Activated T-cell treated with anti-CD3 and anti-CD28 coated beads, Interleukin-2, amount 50 U/mL, for 4 hours (primary cell): ENCODE results near the gene ACACA. TPM values are rescaled to one million over a fixed set of nuclear protein-coding genes. Genes with fewer than 3 reads are reported as not detected.

Experiments used
- ATAC-seq, 2 donors: fragments of 200-7000 bp; cut with Tn5 transposase; one replicate each; pipeline ENCODE4 v1.10.0; 2021
- DNase-seq: peaks from one replicate; pipeline ENCODE4 v3.0.0-alpha.2; 2020
- H3K27me3 Mint-ChIP-seq: one replicate; pipeline ENCODE4 v1.8.0; 2021; ENCODE audit warnings: low read depth, mixed read lengths
- H3K36me3 Mint-ChIP-seq: one replicate; pipeline ENCODE4 v1.8.0; 2022; ENCODE audit warnings: mixed read lengths; ENCODE audit not compliant: insufficient read depth
- H3K4me1 Mint-ChIP-seq: one replicate; pipeline ENCODE4 v1.8.0; 2021; ENCODE audit warnings: low read depth, mixed read lengths
- H3K4me3 Mint-ChIP-seq: one replicate; pipeline ENCODE4 v1.8.0; 2021; ENCODE audit warnings: mild to moderate bottlenecking, moderate library complexity, mixed read lengths
- H3K9me3 Mint-ChIP-seq: one replicate; pipeline ENCODE4 v1.8.0; 2021; ENCODE audit warnings: mixed read lengths
- total RNA-seq, 3 donors: library from RNA; stranded (reverse); gene quantifications; one replicate each; pipeline ENCODE4 v1.2.1, GENCODE V29; 2021

Gene ACACA
- total RNA-seq, 3 donors from 2014 or later = 58.7 to 65.5 (median 61.2) TPM

GRCh38 chr17:37069087-37069486, 337.5 kb downstream of the ACACA start:
- Mint-ChIP-seq H3K4me3 (no peak overlapping the region), H3K9me3 (no peaks in the 10 kb centered on the region), H3K27me3 (peaks cover 7% of the 10 kb centered on the region), H3K4me1 (no peaks in the 10 kb centered on the region), H3K36me3 (no peaks in the 10 kb centered on the region)
- DNase-seq (no peak), ATAC-seq (no peak)

- no peaks in the 10 kb centered on the region for H3K4me1 Mint-ChIP-seq
- H3K27me3 Mint-ChIP-seq = peaks cover 7% of the 10 kb centered on the region
- no peak overlapping the region for H3K4me3 Mint-ChIP-seq
- H3K36me3 Mint-ChIP-seq = no peaks in the 10 kb centered on the region
- no peak for DNase-seq
- no peaks in the 10 kb centered on the region for H3K9me3 Mint-ChIP-seq
- ATAC-seq = no peak
These were observed 338.4 kb downstream of the ACACA start for GRCh38 chr17:37068266-37068665.

DNA sequence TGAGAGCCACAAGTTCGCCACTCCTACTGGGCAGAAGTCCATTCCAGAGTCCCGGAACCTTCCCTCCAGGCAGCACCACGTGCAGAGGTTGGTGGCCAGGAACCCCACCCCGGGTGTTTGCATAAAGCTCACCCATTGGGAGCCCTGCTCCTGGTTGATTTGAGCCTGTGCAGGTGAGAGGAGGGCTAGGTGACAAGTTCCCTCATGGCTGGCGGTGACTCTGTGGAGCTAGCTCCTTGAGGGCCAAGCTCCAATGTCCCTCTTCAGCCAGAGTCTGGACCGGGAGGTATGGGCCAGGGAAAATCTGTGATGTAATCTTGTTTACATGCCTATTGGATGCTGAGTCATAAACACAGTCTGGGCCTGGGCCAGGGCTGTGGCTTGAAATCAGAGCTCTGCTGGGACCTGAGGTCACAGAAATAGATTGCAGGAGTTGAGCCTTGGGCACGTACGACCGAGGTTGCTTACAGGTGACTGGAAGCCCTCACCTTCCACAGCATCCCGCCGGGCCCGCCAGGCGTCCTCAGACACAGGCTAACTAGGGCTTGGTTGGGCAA, 339.0 kb downstream of the ACACA start:
- H3K36me3 Mint-ChIP-seq = no peaks in the 10 kb centered on the region
- H3K4me3 Mint-ChIP-seq = no peak overlapping the region
- H3K27me3 Mint-ChIP-seq = peaks cover 7% of the 10 kb centered on the region
- no peak for ATAC-seq
- H3K4me1 Mint-ChIP-seq = no peaks in the 10 kb centered on the region
- no peaks in the 10 kb centered on the region for H3K9me3 Mint-ChIP-seq
- DNase-seq = no peak

DNA sequence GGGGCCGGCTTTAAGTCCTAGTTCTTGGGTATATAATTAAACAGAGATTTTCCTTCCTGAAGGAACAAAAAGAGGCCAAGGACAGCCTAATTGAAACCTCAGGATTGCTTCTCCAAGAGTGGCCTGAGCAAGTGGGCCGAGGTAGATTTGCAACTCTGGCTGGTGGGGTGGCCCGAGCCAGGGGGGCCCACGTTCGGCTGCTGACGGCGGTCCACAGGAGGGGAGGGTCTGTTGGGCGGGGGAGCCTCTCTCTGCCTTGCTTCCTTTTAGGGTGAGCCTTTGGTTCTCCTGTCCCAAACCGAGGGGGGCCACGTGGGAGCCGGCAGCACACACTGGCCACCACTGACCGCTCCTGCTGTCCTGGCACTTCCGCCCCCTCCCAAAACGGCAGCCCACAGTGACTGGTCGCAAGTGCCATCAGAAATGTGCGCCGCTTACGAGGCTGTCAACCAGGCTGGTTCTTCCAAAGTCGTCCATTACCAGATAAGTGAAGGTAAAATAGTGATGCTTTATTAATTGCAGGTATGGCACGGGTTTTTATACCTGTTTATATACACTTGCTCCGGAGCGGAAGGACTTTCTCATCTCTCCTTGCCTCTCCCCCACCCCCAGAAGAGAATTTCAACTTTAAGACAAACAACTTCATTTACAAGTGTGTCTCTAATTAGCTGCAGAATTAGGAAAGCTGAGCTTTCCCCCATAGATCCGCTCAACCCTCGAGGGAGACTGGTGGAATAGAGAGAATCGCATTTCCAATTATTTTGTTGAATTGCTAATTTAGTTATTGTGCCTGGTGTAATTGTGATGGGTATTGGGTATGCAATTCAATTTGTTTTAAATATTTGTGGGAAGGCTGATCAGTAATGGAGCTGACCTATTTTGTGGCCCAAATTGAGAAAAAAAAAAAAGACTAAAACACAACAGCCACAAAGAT, 340.0 kb downstream of the ACACA start:
- DNase-seq (no peak), ATAC-seq (no peak)
- Mint-ChIP-seq H3K27me3 (peaks cover 7% of the 10 kb centered on the region), H3K9me3 (no peaks in the 10 kb centered on the region), H3K4me1 (no peaks in the 10 kb centered on the region), H3K4me3 (no peak overlapping the region), H3K36me3 (no peaks in the 10 kb centered on the region)

DNA sequence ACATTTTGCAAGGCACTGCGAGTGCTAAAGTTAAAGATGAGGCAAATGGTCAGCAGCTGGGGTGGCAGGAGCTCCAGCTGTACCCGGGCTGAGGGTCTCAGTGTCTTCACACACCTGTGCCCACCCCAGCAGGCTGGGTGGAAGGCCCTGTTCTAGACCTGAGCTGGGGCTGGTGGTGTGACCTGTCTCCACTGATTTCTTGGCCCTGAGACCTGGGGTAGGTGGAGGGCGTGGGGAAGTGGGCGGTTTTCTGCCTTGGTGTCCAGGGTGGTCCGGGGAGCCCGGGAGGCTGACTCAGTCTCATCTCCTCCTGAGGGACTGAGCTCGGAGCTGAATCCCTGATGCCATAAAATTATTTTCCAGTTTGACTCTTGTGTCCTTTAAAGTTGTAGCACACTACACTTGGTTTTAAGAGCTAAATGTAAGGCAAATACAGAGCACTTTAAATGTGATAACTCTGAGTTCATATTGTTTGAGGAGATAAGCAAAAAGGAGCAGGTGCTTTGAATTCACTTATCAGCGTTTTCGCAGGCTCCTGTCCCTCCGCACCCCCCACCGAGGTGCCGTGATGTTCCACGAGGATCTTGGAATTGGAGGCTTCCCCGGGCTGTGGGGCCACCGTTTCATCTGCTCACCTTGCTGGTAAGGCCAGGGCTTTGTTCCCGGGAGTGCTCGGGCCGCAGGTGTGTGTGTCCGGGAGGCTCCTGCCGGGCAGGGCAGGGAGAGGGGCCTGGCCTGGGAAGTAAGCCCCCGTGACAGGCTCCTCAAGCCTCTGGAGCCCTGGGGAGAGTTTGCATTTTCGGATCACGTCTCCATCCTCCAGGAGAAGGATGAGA, 340.9 kb downstream of the ACACA start:
- Mint-ChIP-seq H3K9me3 (no peaks in the 10 kb centered on the region), H3K36me3 (no peaks in the 10 kb centered on the region), H3K27me3 (peaks cover 7% of the 10 kb centered on the region), H3K4me3 (no peak overlapping the region), H3K4me1 (no peaks in the 10 kb centered on the region)
- DNase-seq (no peak), ATAC-seq (no peak)

GRCh38 chr17:37064956-37065355, 341.7 kb downstream of the ACACA start:
- ATAC-seq = no peak
- DNase-seq = no peak
- Mint-ChIP-seq H3K36me3 (no peaks in the 10 kb centered on the region), H3K4me3 (no peak overlapping the region), H3K4me1 (no peaks in the 10 kb centered on the region), H3K9me3 (no peaks in the 10 kb centered on the region), H3K27me3 (peaks cover 7% of the 10 kb centered on the region)

- ATAC-seq (no peak), DNase-seq (no peak)
- H3K9me3 Mint-ChIP-seq = no peaks in the 10 kb centered on the region
- no peaks in the 10 kb centered on the region for H3K4me1 Mint-ChIP-seq
- H3K27me3 Mint-ChIP-seq = peaks cover 7% of the 10 kb centered on the region
- H3K36me3 Mint-ChIP-seq = no peaks in the 10 kb centered on the region
- H3K4me3 Mint-ChIP-seq = no peak overlapping the region
These were observed 342.4 kb downstream of the ACACA start for GRCh38 chr17:37064206-37064605.

GRCh38 chr17:37062021-37062420, 344.6 kb downstream of the ACACA start:
- no peak for DNase-seq
- no peaks in the 10 kb centered on the region for H3K9me3 Mint-ChIP-seq
- peaks cover 4% of the 10 kb centered on the region for H3K36me3 Mint-ChIP-seq
- ATAC-seq = no peak
- peaks cover 5% of the 10 kb centered on the region for H3K27me3 Mint-ChIP-seq
- no peak overlapping the region for H3K4me3 Mint-ChIP-seq
- no peaks in the 10 kb centered on the region for H3K4me1 Mint-ChIP-seq

DNA sequence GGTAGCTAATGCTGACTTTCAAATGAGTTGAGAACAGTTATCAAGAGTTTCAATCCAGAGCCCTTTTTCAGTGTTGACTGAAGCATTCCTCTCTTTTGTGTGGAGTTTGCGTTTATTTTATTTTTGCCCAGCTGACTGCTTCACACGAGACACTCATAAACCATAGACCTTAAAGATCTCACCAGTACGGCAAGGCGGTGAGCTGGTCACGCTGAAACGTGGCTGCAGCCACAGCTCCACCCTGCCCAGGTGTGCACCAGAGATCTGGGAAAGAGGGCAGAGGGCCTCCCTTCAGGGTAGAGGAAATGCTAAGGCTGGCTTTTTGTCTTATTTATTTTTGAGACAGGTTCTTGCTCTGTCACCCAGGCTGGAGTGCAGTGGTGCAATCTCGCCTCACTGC, 345.7 kb downstream of the ACACA start:
- H3K4me3 Mint-ChIP-seq = no peak overlapping the region
- no peaks in the 10 kb centered on the region for H3K4me1 Mint-ChIP-seq
- no peak for ATAC-seq
- H3K27me3 Mint-ChIP-seq = no peaks in the 10 kb centered on the region
- no peak for DNase-seq
- H3K9me3 Mint-ChIP-seq = no peaks in the 10 kb centered on the region
- peaks cover 13% of the 10 kb centered on the region for H3K36me3 Mint-ChIP-seq

DNA sequence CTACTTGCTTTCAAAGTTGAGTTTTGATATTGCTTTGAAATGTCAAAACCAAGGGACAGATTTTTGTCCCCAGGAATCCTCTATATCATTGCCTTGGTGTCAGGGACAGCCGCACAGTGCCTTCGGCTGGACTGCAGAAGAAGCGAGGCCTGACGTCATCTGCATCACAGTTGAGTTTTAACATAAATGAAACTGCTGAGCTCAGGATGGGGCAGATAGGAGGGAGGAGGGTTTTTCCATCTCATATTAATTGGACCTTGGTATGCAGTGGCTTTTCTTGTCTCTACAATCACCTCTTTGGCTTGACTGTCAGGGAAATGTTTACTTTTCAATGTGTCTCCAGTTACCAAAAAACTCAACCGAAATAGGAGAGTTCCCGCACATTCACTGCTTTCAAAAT, 346.5 kb downstream of the ACACA start:
- Mint-ChIP-seq H3K4me1 (no peaks in the 10 kb centered on the region), H3K27me3 (no peaks in the 10 kb centered on the region)
- DNase-seq = no peak

GRCh38 chr17:37059493-37059892, 347.1 kb downstream of the ACACA start:
- Mint-ChIP-seq H3K27me3 (no peaks in the 10 kb centered on the region), H3K9me3 (no peaks in the 10 kb centered on the region), H3K4me1 (no peaks in the 10 kb centered on the region), H3K4me3 (no peak overlapping the region), H3K36me3 (peaks cover 21% of the 10 kb centered on the region)
- no peak for DNase-seq
- no peak for ATAC-seq

More for the DNA sequence above, 346.5 kb downstream of the ACACA start:
- H3K4me3 Mint-ChIP-seq = no peak overlapping the region
- H3K36me3 Mint-ChIP-seq = peaks cover 17% of the 10 kb centered on the region
- no peak for ATAC-seq
- H3K9me3 Mint-ChIP-seq = no peaks in the 10 kb centered on the region

DNA sequence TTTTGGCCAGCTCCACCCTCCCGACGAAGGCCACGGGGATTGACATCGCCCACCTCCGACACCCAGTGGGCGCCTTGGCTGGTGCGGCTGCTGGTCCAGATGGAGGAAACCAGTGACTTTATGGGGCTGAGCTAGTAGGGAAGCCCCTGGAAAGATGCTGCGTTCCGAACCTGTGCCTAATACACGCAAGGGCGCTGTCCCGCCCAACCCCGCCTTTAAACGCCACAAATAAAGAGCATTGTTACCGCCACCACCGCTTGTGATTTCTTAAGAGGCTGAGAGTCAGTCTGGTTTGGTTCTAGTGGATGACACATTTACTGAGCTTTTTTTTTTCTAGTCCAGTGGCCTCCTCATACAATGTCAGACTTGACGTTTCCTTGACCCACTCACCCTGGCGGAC, 350.0 kb downstream of the ACACA start:
- H3K27me3 Mint-ChIP-seq = no peaks in the 10 kb centered on the region
- DNase-seq = no peak
- no peaks in the 10 kb centered on the region for H3K9me3 Mint-ChIP-seq
- H3K36me3 Mint-ChIP-seq = peaks cover 31% of the 10 kb centered on the region
- no peak for ATAC-seq
- H3K4me3 Mint-ChIP-seq = no peak overlapping the region
- no peaks in the 10 kb centered on the region for H3K4me1 Mint-ChIP-seq

GRCh38 chr17:37054894-37055293, 351.7 kb downstream of the ACACA start:
- Mint-ChIP-seq H3K27me3 (no peaks in the 10 kb centered on the region), H3K36me3 (peaks cover 31% of the 10 kb centered on the region), H3K9me3 (no peaks in the 10 kb centered on the region), H3K4me3 (no peak overlapping the region), H3K4me1 (no peaks in the 10 kb centered on the region)
- ATAC-seq (no peak), DNase-seq (no peak)

DNA sequence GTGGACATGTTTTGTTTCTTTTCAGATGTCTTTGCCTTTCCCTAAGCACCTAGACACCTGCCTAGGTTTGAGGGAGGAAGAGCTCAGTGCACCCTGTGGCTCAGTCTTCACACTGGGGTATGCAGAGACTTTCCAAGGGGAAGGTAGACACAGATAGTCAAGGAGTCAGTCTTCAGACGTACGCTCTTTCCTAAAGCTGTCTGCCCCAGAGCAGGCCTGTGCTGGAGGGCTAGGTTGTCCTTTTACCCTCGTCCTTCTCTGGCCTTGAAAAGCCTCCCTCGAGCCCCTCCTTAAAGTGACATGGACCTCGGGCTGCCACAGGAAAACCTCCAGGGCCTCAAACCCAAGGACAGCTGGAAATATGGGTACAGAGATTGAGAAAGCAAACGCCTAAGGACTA, 354.2 kb downstream of the ACACA start:
- no peak overlapping the region for H3K4me3 Mint-ChIP-seq
- ATAC-seq (no peak), DNase-seq (no peak)
- H3K4me1 Mint-ChIP-seq = peaks cover 6% of the 10 kb centered on the region
- H3K9me3 Mint-ChIP-seq = no peaks in the 10 kb centered on the region
- H3K27me3 Mint-ChIP-seq = no peaks in the 10 kb centered on the region
- peaks cover 32% of the 10 kb centered on the region for H3K36me3 Mint-ChIP-seq
